Mammary epithelial cell (primary cell): ENCODE results near the gene FNDC8.
A peak's percentile ranks its signal among the peaks of the same experiment; 100 is the strongest.

Source experiments
- CTCF ChIP-seq, 2 donors: IDR thresholded peaks in 1 of 2; conservative IDR thresholded peaks in 1 of 2; 2 replicates each; pipeline ENCODE4 v1.5.1; 2011 to 2012; ENCODE audit warnings: inconsistent platforms in 2 of 2, low read length in 2 of 2, mild to moderate bottlenecking in 2 of 2, control low read depth in 1 of 2, low read depth in 1 of 2; ENCODE audit not compliant: insufficient read depth in 1 of 2; ENCODE audit errors: extremely low read depth in 1 of 2
- EZH2 ChIP-seq: IDR thresholded peaks from 2 replicates; pipeline ENCODE4 v1.6.1; 2012; ENCODE audit warnings: low read length, inconsistent platforms, borderline replicate concordance

GRCh38 chr17:35089586-35090296 lies 31.7 kb upstream of the FNDC8 start:
- no peak for TF ChIP-seq EZH2
- TF ChIP-seq CTCF (conservative IDR thresholded peaks at IDR 0.05 in 1 of 2, IDR thresholded peaks at IDR 0.05 in 1 of 2; ENCODE audit: extremely low read depth in 1 of 2, insufficient read depth in 1 of 2, low read depth in 1 of 2, low read length in 2 of 2): peak; percentile 33 to 44
